ENCODE data around the gene CPXM2. TPM values are rescaled to one million over a fixed set of nuclear protein-coding genes. Genes with fewer than 3 reads are reported as not detected.

CPXM2 gene
- total RNA-seq, 6 donors from 2014 or later: 0.61 to 10.2 (median 3.1) TPM

DNA sequence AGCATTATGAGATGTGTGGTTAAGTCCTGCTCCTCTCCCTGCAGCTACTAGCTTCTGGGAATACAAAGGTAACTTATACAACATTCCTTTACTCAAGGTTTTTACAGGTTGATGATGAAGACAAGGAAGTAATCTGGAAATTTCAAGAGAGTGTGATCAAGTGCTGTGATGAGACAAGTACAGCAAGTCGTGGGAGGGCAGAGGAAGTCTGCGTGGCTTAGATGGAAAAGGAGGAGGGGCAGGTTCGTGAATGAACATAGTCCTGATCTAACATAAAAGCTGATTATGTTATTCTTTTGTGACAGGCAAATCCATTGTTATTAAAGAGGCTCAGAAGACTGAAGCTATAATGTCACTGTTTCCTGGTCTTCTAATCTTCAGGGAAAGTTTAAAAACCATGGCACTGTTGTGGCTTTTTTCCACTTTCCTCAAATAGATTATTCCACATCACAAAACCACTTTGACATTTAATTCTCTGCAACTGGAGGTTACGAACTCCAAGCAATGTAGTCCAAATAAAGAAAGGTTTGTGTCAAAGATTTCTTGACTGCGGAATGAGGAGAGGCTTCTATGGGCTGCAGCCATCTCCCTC lies 84.1 kb downstream of the CPXM2 start:
- H3K27ac ChIP-seq: no peak overlapping the region
- DNase-seq (no peak), ATAC-seq (ENCODE audit: low FRiP score in 2 of 2) (no peak)
- H3K4me3 ChIP-seq: no peak overlapping the region
- no peaks in the 10 kb centered on the region for H3K4me1 ChIP-seq
- no peaks in the 10 kb centered on the region for H3K27me3 ChIP-seq
- no peaks in the 10 kb centered on the region for H3K36me3 ChIP-seq
- TF ChIP-seq POLR2A (IDR thresholded peaks at IDR 0.05) (no peak), POLR2AphosphoS5 (IDR thresholded peaks at IDR 0.05) (no peak), EP300 (IDR thresholded peaks at IDR 0.05) (no peak), CTCF (IDR thresholded peaks at IDR 0.05) (no peak)
- H3K9me3 ChIP-seq: no peaks in the 10 kb centered on the region
- WGBS, 2 donors: 26 to 29% methylated on average over 5 of the region's 5 CpGs

GRCh38 chr10:123804716-123805115 lies 86.9 kb downstream of the CPXM2 start:
- no peak for TF ChIP-seq POLR2A (IDR thresholded peaks at IDR 0.05)
- no peak for TF ChIP-seq POLR2AphosphoS5 (IDR thresholded peaks at IDR 0.05)
- no peak for TF ChIP-seq CTCF (IDR thresholded peaks at IDR 0.05)
- no peak for TF ChIP-seq EP300 (IDR thresholded peaks at IDR 0.05)
- no peak overlapping the region for H3K27ac ChIP-seq
- H3K9me3 ChIP-seq: no peaks in the 10 kb centered on the region
- ATAC-seq (ENCODE audit: low FRiP score in 2 of 2): no peak
- H3K27me3 ChIP-seq: no peaks in the 10 kb centered on the region
- H3K4me3 ChIP-seq: no peak overlapping the region
- no peaks in the 10 kb centered on the region for H3K4me1 ChIP-seq
- no peak for DNase-seq
- no peaks in the 10 kb centered on the region for H3K36me3 ChIP-seq
- 66 to 70% methylated on average over 3 of the region's 3 CpGs for WGBS, 2 donors

- WGBS, 2 donors: 75 to 82% methylated on average over 7 of the region's 7 CpGs
- no peak for ATAC-seq (ENCODE audit: low FRiP score in 2 of 2)
- TF ChIP-seq POLR2AphosphoS5 (IDR thresholded peaks at IDR 0.05): no peak
- TF ChIP-seq CTCF (IDR thresholded peaks at IDR 0.05): no peak
- no peak for TF ChIP-seq EP300 (IDR thresholded peaks at IDR 0.05)
- no peak for TF ChIP-seq POLR2A (IDR thresholded peaks at IDR 0.05)
- Histone ChIP-seq H3K4me1 (no peaks in the 10 kb centered on the region), H3K27me3 (no peaks in the 10 kb centered on the region), H3K4me3 (no peak overlapping the region), H3K36me3 (no peaks in the 10 kb centered on the region), H3K9me3 (no peaks in the 10 kb centered on the region), H3K27ac (no peak overlapping the region)
- no peak for DNase-seq
Measured at GRCh38 chr10:123800821-123801220, 90.8 kb downstream of the CPXM2 start.

DNA sequence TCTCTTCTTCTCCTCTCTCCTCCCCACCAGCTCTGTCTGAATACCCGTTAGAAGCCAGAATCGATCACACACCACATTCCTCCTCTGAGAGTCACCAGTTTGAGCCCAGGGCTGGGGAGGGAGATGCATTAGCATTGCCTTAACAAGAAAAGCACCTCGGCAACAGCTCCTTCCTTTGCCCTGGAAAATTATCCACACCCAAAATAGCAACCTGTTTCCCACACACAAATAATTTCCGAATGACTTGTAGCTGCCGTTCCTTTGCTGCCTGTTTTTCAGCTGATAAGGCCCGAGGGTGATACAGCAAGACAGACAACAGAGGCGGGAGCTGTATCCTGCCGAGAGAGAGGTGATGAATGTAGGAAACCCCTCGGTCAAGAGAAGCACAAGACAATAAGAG lies 91.3 kb downstream of the CPXM2 start:
- ATAC-seq (ENCODE audit: low FRiP score in 2 of 2): no peak
- TF ChIP-seq POLR2A (IDR thresholded peaks at IDR 0.05): no peak
- no peak for TF ChIP-seq EP300 (IDR thresholded peaks at IDR 0.05)
- no peak for TF ChIP-seq POLR2AphosphoS5 (IDR thresholded peaks at IDR 0.05)
- no peak for TF ChIP-seq CTCF (IDR thresholded peaks at IDR 0.05)
- 10 to 13% methylated on average over 9 of the region's 9 CpGs for WGBS, 2 donors

GRCh38 chr10:123798856-123799255 lies 92.8 kb downstream of the CPXM2 start:
- WGBS, 2 donors: 58 to 76% methylated on average over 1 of the region's 1 CpG
- H3K27ac ChIP-seq: no peak overlapping the region
- ATAC-seq (ENCODE audit: low FRiP score in 2 of 2): no peak
- H3K36me3 ChIP-seq: no peaks in the 10 kb centered on the region
- H3K9me3 ChIP-seq: no peaks in the 10 kb centered on the region
- TF ChIP-seq EP300 (IDR thresholded peaks at IDR 0.05): no peak
- no peak for TF ChIP-seq CTCF (IDR thresholded peaks at IDR 0.05)
- TF ChIP-seq POLR2AphosphoS5 (IDR thresholded peaks at IDR 0.05): no peak
- TF ChIP-seq POLR2A (IDR thresholded peaks at IDR 0.05): no peak
- no peak for DNase-seq
- no peak overlapping the region for H3K4me3 ChIP-seq
- no peaks in the 10 kb centered on the region for H3K4me1 ChIP-seq
- no peaks in the 10 kb centered on the region for H3K27me3 ChIP-seq

More for the DNA sequence above, 91.3 kb downstream of the CPXM2 start:
- no peaks in the 10 kb centered on the region for H3K4me1 ChIP-seq
- no peaks in the 10 kb centered on the region for H3K36me3 ChIP-seq
- no peaks in the 10 kb centered on the region for H3K9me3 ChIP-seq
- no peaks in the 10 kb centered on the region for H3K27me3 ChIP-seq
- DNase-seq: no peak
- no peak overlapping the region for H3K27ac ChIP-seq
- no peak overlapping the region for H3K4me3 ChIP-seq
